NCI-H460 (cell line): ENCODE measurements around the gene SDR39U1. TPM values are rescaled to one million over a fixed set of nuclear protein-coding genes. Genes with fewer than 3 reads are reported as not detected.

ENCODE experiments used
- DNase-seq: peaks from one replicate; pipeline ENCODE4 v3.0.0-alpha.2; 2016; ENCODE audit warnings: low read depth; ENCODE audit errors: extremely low read depth
- total RNA-seq: library from RNA; depleted of rRNA; stranded (reverse); fragments of >200 nt; shearing (Covaris generic); gene quantifications from 2 replicates; pipeline ENCODE4 v1.2.3, GENCODE V29; 2014

SDR39U1 gene
- total RNA-seq, 1 experiment from 2014 or later = 24.7 TPM

DNA sequence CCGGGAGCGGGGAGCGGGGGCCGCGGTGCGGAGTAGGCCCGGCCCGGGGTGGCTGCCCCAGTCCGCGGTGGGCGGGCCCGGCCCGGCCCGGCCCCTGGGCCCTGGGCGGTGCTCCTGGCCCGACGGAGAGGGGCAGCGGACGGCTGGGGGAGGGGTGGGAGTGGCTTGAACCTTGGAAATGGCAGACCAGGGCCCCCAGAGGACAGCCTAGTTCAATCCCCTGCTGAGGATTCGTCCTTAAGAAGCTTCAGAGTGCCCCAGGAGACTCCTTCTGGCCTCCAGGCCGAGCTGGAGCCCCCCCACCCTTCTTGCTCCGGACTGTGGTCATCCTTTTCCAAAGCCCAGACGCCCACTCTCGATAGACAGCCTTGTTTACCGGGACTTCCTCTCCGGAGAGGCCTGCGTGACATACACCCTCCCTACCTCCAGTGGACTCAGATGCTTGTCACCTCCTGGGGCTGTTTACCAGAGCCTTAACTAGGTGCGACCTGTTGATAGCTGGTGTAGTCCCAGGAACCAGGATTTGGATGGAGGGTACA, 12.4 kb downstream of the SDR39U1 start:
- peak; percentile 63 for DNase-seq

DNA sequence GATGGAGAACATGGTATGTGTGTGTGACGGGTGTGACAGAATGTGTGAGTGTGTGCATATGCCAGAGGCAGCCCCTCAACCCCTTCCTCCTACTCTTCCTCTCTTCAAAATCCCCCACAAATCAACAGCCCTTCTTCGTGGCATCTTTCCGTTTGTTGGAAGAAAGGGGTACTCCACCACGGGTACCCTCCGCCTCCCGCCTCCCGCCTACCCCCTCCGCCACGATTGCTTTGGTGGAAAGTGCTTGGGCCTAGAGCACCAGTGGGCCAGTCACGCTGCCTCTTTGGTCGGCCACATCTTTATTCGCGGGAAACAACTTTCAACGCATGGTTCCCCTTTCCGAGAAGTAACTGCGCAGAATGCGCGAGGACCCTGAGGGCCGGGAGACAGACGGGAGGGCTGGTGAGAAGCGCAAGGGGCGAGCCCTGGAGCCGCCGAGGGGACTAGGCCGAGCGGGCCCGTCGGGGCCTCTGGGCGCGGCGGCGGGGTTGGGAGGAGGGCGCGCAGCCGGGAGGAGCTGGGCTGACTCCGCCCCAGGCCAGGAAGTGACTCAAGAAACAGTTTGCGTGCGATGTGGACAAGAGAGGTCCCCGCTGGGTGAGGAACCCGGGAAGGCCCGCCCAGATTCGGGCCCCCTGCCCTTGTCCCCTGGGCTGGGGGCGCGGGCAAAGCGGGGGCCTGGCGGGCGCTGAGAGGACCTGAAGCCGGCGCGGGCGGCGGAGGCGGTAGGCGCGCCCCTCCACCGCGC, 13.0 kb downstream of the SDR39U1 start, which contains the start of the genes CBLN3 and KHNYN:
Gene CBLN3, minus strand, starts transcription at position 274 of the 748 bp plus-strand sequence. CDS start 614 bp downstream, outside the sequence.
Gene KHNYN, plus strand, starts transcription at position 560 of the 748 bp plus-strand sequence. CDS start 777 bp downstream, outside the sequence.
- DNase-seq = peak; percentile 92

DNA sequence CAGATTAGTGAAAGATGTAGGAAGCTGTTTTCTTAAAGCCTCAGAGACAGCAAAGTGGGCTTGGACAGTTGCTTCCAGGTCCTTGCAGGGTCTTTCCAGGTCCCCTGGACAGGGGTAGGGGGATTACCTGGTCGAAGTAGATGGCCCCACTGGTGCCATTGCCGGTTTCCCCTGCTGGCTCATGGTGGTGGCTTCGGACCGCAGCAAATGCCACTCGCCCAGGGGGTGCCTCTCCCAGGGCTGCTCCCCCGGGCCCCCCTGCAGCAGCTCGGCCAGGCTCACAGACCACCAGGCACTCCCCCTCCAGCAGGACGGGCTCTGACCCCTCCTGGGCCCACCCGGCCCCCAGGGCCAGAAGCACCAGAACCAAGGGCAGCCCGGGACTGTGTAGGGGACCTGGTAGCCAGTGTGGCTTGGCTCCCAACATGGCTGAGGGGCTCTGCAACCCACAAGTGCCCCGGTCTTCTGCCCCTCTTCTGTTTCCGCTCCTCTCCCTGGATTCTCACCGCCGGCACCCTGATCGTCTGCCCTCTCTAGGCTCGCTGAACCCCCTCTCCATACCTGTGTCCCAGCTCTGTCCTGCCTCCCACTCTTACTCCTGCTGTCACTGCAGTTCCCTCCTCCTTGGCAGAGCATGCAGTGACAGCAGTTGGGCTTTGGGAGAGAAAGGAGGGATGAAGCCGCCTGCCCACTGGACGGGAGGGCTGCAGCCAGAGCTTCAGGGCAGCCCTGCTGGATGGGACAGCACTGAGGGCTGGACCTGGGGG, 13.8 kb downstream of the SDR39U1 start:
- DNase-seq = no peak

DNA sequence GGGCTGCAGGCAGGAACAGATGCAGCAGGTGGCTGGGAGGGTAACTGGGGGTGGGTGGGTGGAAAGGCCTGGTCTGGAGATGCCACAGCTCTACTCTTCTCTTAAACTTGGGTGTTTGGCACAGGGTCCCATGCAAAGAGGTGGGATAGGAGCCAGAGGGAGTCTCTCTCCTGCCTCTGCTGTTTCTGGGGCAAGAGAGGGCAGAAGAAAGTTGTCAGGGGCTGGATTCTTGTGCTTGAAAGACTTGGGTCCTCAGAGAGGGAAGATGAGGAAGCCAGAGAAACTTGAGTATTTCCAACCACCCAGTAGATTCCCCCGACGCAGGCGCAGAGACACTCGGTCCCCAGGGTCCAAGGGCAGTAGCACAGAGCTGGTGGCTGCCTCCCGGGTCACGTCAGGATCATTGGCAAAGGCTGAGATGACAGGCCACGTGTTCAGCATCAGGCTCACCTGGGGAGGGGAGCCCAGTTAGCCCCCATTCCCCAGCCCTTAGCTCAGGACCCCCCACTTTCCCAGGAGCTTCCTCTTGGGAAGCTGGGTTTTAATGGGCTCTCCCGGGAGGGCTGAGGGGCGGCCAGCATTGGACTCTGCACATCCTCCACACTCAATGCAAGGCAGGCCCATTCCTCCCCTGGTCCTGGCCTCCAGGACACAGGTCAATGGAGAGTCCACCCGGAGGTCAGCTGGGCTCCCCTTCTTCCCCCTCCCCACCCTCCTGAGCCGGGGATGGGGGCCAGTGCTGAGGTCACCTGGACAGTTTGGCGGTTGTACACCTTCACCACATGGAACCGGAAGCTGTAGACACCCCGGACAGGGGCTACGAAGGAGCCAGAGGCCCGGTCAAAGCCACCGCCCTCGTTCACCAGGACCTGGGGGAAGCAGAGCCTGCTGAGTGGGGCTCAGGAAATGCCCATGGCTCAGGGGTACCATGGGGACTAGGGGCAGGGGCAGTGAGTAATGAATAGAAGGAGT, 14.8 kb downstream of the SDR39U1 start:
- DNase-seq = no peak

DNA sequence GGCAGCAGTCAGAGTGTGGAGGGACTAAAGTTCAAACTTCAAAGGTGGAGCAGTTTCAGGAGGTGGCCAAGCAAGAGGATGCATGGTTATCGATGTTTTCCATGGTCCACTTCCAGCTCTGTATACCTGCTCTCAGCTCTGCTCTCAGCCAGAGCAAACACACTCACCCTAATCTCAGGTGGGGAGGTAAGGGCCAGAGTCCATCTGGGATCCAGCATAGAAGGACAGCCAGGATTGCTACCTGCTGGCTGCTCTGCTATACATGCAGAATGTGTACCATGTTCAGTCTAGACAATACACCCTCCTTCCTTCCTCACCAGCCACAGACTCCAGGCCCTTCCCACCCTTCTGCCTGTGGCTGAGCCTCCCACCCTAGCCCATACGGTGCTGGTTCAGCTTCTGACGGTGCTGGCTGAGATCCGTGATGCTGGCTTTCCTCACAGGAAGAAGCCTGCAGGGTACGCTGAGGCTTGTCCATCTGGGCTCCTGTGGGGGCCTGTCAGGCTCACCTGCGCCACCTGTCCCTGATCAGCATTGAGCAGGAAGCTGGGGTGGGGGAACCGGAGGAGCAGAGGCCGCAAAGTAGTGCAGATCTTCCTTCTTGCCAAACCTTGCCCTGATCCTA, 15.6 kb downstream of the SDR39U1 start:
- no peak for DNase-seq

DNA sequence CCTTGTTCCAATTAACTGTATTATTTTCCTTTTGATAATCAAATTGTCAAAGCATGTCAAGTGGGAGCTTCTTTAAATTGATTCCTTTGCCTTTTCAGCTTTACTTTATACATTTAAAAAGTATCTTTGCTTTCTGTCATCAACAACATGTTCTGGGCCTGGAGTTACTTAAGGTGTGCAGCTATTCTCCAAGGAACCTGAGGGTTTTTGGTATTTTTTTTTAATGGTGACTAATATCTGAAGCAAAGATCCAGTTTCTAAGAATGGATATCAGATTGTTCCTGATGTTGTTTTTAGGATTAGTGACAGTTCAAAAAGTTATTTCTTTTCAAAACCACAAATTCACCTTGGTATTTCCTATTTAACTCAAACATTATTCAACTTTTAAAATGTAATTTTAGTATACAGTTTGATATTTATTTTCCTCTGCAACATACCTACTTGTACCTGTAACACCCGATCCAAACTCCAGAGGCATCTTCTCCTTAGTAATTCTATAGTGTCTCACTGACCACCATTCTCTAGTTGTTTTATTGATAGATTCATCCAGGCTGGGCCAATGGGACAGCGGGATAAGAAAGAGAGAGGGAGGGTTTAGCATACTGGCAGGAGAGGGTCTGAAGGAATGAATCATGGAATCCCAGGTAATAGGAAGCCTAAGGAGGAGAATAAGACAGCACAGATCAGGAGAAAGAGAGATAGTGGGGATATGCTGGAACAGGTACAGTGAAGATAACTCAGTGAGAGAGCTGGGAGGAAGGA, 16.2 kb downstream of the SDR39U1 start:
- no peak for DNase-seq

DNA sequence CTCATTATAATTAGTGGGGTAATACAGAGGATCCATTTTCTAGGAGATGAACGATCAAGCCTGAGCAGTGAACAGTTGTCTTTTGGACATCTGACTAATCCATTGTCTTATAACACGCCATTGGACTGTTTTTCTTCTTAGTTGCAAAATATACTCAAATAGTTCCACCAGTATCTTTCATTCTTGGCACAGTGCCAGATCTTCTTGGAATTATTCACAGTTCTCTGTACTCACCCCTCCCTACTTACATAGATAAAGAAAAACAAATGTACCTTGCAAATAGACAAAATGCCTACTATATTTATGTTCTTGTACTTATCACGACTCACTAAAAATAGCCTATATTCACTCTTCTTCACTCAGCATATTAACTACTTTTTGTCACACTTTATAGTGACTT, 16.9 kb downstream of the SDR39U1 start:
- no peak for DNase-seq

DNA sequence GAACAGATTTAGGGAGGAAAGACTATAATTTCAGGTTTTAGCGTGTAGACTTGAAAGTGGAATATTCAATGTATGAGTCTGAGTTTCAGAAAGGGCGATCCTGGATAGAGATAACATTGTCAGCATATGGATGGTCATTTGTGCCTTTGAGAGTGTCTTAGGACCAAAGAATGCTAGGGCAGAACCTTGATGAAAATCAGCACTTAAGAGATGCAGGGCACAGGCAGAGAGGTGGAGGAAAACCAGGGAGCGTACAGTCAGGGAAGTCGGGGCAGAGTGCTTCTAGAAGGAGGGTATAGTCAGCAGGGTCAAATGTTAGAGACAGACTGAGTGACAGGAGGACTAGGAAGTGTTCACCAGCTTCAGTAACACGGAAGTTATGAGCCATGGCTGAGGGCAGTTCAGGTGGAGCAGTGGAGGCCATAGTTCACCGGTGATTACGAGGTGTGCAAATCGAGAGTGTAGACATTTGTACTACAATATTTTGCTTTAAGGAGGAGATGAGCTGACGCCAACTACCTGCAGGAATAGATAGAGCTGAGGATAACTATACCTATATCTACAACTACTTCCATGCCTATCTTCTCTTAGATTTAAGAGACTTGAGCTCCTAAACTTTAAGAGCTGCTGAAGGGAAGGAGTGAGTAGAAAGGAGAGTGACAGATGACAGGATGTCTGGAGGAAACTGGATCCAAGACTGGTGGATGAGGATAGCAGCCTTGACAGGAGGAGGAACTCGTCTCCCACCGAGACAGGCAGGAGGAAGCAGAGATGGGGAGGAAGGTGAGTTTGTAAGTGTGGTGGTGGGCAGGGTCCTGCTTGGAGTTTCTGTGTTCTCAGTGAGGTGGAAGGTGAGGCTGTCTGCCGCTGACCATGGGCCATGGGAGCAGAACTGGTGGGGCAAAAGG, 19.6 kb downstream of the SDR39U1 start:
- no peak for DNase-seq

DNA sequence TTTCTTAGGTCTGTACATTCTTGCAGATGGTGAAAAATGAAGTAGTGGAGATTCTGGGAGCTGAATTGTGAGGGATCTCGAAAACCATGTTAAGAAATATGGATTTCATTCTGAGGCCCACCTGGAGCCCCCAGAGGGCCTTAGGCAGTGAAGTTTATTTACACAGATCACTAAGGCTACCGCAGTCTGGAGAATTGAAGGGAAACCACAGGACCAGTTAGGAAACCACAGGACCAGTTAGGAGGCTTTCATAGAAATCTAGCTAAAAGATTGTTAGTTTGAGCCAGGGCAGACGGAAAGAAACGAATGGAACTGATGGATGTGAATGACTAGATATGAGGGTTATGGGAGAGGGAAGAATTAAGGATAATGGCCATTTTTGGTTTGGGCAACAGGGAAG, 20.3 kb downstream of the SDR39U1 start:
- no peak for DNase-seq

DNA sequence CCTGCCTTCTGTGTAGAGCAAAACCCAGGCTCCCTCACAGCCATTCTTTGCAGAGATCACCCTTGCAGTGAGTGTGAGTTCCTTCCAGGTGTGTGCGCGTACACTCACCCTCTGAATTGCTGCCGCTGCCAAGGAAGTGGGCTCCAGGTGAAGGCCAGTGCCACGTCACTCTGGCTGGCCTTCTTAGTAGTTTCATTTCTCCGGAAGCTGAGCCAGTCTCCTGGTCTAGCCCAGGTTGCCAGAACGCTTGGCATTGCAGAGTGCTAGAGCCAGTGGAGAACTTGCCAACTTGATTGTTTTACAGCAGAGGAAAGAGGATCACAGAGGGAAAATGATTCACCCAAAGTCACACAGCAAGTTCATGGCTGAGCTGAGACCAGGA, 24.1 kb downstream of the SDR39U1 start:
- DNase-seq = no peak

DNA sequence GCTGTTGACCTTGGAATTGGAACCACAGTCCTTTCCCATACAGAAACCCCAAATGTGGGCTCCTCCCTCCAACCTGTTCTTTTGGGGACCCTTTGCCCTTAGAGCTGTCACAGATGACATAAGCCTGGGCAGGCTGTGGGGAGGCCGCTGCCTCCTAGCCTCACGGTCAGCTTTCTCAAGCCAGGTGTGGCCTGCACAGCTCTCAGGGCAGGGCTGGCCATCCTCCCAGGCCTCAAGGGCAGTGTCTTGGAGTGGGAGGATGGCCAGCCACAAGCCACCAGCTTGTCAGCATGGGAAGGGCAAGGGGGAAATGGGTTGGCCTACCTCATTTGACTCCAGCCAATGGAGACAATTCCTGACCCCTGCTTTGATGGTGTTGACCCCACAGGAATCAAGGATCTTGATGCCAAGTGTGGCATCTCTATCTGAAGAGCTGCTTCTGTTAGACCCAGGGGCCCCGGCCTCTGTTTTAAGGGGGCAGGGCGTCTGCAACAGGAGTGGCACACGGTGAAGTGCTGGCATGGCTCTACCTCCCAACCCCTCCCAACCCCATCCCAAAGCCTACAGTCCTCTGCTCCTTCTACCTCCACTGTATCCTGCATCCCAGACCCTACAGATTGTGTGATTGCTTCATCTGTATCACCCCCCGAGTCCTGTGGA, 24.6 kb downstream of the SDR39U1 start:
- no peak for DNase-seq

DNA sequence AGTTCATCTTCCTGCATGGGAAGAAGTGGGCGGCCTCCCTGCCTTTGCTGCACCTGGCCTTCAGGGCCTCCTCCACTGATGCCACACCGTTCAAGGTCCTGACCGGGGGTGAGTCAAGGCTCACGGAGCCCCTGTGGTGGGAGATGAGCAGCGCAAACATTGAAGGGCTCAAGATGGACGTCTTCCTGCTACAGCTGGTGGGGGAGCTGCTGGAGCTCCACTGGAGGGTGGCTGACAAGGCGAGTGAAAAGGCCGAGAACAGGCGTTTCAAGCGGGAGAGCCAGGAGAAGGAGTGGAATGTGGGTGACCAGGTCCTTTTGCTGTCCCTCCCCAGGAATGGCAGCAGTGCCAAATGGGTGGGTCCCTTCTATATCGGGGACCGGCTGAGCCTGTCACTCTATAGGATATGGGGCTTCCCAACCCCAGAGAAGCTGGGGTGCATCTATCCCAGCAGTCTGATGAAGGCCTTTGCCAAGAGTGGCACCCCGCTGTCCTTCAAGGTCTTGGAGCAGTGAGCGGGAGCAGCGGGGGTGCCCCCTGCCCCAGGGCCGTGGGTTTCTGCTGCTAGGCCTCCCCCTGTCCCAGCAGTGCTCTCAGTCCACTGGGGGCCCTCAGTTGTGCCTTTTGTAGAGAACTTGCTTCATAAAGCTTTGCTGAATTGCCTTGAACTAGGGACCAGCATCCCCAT, 25.5 kb downstream of the SDR39U1 start:
- no peak for DNase-seq

DNA sequence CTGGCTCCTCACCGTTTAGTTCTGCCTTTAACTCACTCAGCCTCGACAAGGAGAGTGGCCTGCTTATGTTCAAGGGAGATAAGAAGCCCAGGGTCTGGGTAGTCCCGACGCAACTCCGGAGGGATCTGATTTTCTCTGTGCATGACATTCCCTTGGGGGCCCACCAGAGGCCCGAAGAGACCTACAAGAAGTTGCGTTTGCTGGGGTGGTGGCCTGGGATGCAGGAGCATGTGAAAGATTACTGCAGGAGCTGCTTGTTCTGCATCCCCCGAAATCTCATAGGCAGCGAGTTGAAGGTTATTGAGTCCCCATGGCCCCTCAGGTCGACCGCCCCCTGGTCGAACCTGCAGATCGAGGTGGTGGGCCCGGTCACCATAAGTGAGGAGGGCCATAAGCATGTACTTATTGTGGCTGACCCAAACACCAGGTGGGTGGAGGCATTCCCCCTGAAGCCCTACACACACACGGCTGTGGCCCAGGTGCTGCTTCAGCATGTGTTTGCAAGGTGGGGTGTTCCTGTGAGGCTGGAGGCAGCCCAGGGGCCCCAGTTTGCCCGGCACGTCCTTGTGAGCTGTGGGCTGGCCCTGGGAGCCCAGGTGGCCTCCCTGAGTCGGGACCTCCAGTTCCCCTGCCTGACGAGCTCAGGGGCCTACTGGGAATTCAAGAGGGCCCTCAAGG, 26.2 kb downstream of the SDR39U1 start:
- DNase-seq = no peak

DNA sequence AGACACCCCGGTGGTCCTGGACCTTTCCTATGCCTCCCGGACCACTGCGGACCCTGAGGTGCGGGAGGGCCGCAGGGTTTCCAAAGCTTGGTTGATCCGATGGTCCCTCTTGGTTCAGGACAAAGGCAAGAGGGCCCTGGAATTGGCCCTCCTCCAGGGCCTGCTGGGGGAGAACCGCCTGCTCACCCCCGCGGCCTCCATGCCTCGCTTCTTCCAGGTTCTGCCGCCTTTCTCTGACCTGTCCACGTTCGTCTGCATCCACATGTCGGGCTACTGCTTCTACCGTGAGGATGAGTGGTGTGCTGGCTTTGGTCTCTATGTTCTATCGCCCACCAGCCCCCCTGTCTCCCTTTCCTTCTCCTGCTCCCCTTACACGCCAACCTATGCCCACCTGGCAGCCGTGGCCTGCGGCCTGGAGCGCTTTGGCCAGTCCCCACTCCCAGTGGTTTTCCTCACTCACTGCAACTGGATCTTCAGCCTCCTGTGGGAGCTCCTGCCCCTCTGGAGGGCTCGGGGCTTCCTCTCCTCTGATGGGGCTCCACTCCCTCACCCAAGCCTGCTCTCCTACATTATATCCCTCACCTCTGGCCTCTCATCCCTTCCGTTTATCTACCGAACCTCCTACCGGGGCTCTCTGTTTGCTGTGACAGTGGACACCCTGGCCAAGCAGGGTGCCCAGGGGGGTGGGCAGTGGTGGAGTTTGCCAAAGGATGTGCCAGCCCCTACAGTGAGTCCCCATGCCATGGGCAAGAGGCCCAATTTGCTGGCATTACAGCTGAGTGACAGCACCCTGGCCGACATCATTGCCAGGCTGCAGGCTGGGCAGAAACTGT, 26.9 kb downstream of the SDR39U1 start:
- DNase-seq = no peak

DNA sequence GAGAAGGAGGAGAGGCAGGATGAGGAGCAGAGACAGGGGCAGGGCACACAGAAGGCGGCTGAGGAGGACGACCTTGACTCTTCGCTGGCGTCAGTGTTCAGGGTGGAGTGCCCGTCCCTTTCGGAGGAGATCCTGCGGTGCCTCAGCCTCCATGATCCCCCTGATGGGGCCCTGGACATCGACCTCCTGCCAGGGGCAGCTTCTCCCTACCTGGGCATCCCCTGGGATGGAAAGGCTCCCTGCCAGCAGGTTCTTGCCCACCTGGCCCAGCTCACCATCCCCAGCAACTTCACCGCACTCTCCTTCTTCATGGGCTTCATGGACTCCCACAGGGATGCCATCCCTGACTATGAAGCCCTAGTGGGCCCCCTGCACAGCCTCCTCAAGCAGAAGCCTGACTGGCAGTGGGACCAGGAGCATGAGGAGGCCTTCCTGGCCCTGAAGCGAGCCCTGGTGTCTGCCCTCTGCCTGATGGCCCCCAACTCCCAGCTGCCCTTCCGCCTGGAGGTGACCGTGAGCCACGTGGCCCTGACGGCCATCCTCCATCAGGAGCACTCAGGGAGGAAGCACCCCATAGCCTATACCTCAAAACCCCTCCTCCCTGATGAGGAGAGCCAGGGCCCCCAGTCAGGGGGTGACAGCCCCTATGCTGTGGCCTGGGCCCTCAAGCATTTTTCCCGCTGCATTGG, 27.7 kb downstream of the SDR39U1 start:
- DNase-seq = no peak
